Stomach (tissue), 9 donors: ENCODE results near the gene COX14. TPM values are rescaled to one million over a fixed set of nuclear protein-coding genes. Genes with fewer than 3 reads are reported as not detected.

Experiments
- DNase-seq, 2 donors: peaks; one replicate each; pipeline versions ENCODE4 v3.0.0 to v3.0.0-alpha.2; 2013 to 2019
- H3K27ac ChIP-seq, 5 donors: fragments of 200-600 bp in 4 of 5; sonication (generic) in 4 of 5; one replicate each; pipeline ENCODE4 v1.5.1; 2013 to 2019; ENCODE audit warnings: mild to moderate bottlenecking in 1 of 5, moderate library complexity in 1 of 5
- H3K27me3 ChIP-seq, 3 donors: fragments of 200-600 bp; sonication (generic); one replicate each; pipeline ENCODE4 v1.5.1; 2017 to 2019; ENCODE audit warnings: mixed run types in 1 of 3
- H3K36me3 ChIP-seq, 4 donors: fragments of 200-600 bp; sonication (generic); 1 replicate in 3 of 4; 2 replicates in 1 of 4; pipeline ENCODE4 v1.5.1; 2016 to 2019
- H3K4me1 ChIP-seq, 4 donors: fragments of 200-600 bp; sonication (generic); one replicate each; pipeline ENCODE4 v1.5.1; 2016 to 2019
- H3K4me3 ChIP-seq, 4 donors: fragments of 200-600 bp; sonication (generic) in 3 of 4; one replicate each; pipeline ENCODE4 v1.5.1; 2016 to 2019; ENCODE audit warnings: mild to moderate bottlenecking in 1 of 4
- H3K9me3 ChIP-seq, 4 donors: fragments of 200-600 bp; sonication (generic); one replicate each; pipeline ENCODE4 v1.5.1; 2016 to 2019
- EP300 ChIP-seq: sonication (generic); formaldehyde crosslinking; IDR thresholded peaks from one replicate; pipeline ENCODE4 v1.6.1; 2017; ENCODE audit warnings: antibody characterized with exemption
- POLR2A ChIP-seq, 4 donors: fragments of 450-650 bp; IDR thresholded peaks; one replicate each; pipeline ENCODE4 v1.6.1; 2016; ENCODE audit warnings: antibody characterized with exemption in 4 of 4, control low read depth in 2 of 4, mild to moderate bottlenecking in 1 of 4, moderate library complexity in 1 of 4
- POLR2AphosphoS5 ChIP-seq, 3 donors: sonication (generic); formaldehyde crosslinking; IDR thresholded peaks; one replicate each; pipeline ENCODE4 v1.6.1; 2016; ENCODE audit warnings: antibody characterized with exemption in 3 of 3
- WGBS, 5 donors: extraction: QIAGEN DNeasy Blood & Tissue Kit in 3 of 5; methylation state at CpG; one replicate each; pipeline versions ENCODE4 v1.1.5 to v1.1.7; 2013 to 2018; 5-methylcytosine and 5-hydroxymethylcytosine counted together
- intact Hi-C: fragments of 100-400 bp; cut with DNase I; formaldehyde crosslinking; loops from one replicate; pipeline ENCODE4 v1.15.1; 2023; ENCODE audit warnings: low total_unique reads
- polyA plus RNA-seq, 3 donors: library from polyadenylated mRNA; stranded (reverse); fragments of 200-250 nt; gene quantifications; one replicate each; pipeline ENCODE4 v1.2.3, GENCODE V29; 2013
- total RNA-seq, 5 donors: library from RNA; depleted of rRNA; stranded (reverse); fragments of >200 nt; gene quantifications; one replicate each; pipeline versions ENCODE4 v1.1.0 to v1.2.3, GENCODE V29; 2014 to 2016
- TF ChIP-seq, protein P1 (sequence below), 7 experiments: fragments of 450-650 bp in 4 of 7; fragments of 200-600 bp in 3 of 7; sonication (generic) in 3 of 7; IDR thresholded peaks; one replicate each; pipeline ENCODE4 v1.5.1; 2016 to 2019; ENCODE audit warnings: antibody characterized with exemption in 7 of 7, control low read depth in 2 of 7, mild to moderate bottlenecking in 1 of 7
- donor health status: healthy with polysubstance abuse.
- donor health status: Bipolar disorder and iron deficiency.
- donor health status: healthy.

The COX14 gene
- total and polyA plus RNA-seq, 8 donors, result 9.8 to 153 (median 77.3) TPM

DNA sequence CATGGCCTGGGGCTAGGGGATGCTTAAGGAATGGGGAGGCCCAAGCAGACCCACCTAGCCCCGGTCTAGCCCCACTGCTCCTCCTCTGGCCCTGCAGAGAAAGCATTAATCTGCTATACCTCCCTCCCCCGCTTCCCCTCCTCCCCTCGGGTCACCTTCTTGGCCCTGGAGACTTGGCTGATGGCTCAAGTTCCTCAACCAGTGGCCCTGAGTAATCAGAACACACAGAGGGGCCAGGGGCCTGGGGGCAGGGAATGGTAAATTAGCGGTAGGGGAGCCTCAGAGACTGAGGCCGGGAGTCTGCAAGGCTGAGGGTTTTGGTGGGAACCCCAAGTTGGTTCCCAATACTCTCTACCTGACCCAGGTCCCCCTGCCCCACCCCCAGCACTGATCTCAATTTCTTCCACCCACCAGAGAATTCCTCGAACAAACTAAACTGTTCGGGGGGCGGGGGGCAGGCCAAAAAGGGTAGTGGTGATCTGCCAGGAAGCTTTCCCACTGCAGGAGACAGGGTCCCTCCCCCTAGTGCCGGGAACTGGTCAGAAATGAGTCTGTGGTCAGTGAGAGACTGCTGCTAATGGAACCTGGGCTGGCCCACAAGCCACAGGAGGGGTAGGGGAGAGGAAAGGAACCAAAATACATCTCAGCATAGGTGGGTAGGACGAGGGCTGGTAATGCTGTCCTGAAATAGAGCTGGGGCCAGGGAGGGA is 39.7 kb upstream of the COX14 start:
- Histone ChIP-seq H3K4me1 (peaks cover 0 to 21% (median 20%) of the 10 kb centered on the region in 4 donors), H3K4me3 (no peak overlapping the region), H3K27me3 (no peaks in the 10 kb centered on the region), H3K9me3 (no peaks in the 10 kb centered on the region), H3K27ac (no peak overlapping the region), H3K36me3 (no peaks in the 10 kb centered on the region)
- peak in 1 of 2 donors; percentile 9 for DNase-seq
- 72 to 77% (median 73%) methylated on average over 10 of the region's 10 CpGs for WGBS, 5 donors
- no peak for TF ChIP-seq POLR2AphosphoS5 (IDR thresholded peaks at IDR 0.05)
- no peak for TF ChIP-seq EP300
- TF ChIP-seq POLR2A (IDR thresholded peaks at IDR 0.05), result no peak
- TF ChIP-seq, protein P1, sequence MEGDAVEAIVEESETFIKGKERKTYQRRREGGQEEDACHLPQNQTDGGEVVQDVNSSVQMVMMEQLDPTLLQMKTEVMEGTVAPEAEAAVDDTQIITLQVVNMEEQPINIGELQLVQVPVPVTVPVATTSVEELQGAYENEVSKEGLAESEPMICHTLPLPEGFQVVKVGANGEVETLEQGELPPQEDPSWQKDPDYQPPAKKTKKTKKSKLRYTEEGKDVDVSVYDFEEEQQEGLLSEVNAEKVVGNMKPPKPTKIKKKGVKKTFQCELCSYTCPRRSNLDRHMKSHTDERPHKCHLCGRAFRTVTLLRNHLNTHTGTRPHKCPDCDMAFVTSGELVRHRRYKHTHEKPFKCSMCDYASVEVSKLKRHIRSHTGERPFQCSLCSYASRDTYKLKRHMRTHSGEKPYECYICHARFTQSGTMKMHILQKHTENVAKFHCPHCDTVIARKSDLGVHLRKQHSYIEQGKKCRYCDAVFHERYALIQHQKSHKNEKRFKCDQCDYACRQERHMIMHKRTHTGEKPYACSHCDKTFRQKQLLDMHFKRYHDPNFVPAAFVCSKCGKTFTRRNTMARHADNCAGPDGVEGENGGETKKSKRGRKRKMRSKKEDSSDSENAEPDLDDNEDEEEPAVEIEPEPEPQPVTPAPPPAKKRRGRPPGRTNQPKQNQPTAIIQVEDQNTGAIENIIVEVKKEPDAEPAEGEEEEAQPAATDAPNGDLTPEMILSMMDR (IDR thresholded peaks at IDR 0.05), result no peak
- intact Hi-C loops, result loop anchor here (5.0 to 10.0 kb wide), 2 partner anchors 102 to 105 kb away; no protein-coding TSS in a partner anchor

DNA sequence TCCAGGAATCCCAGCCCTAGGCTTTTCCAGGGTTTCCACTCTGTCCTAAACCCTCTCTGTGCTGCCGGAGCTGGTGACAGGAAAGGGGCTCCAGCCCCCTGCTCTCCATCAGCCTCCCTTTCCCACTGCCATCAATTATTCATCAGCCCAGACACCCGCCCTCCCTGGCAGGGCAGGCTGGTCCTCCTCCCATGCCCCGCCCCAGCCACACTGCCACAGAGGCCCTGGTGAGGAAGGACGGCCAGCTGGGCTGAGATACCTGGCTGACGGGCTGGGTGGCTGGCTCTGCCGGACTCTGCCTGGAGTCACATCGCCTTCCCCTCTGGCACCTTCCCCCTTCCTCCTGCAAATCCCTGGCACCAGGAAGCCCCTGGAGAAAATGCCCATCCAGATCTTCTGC is 38.8 kb upstream of the COX14 start:
- peaks cover 0 to 21% (median 20%) of the 10 kb centered on the region in 4 donors for H3K4me1 ChIP-seq
- peak in 1 of 2 donors; percentile 16 for DNase-seq
- 60 to 72% (median 65%) methylated on average over 7 of the region's 7 CpGs; no CpG with 5 or more reads in 1 of the 5 donors for WGBS, 5 donors
- no peak overlapping the region for H3K27ac ChIP-seq
- TF ChIP-seq EP300 (no peak), POLR2AphosphoS5 (IDR thresholded peaks at IDR 0.05) (no peak), POLR2A (IDR thresholded peaks at IDR 0.05) (no peak)
- TF ChIP-seq, protein P1 (IDR thresholded peaks at IDR 0.05), result no peak
- H3K27me3 ChIP-seq, result no peaks in the 10 kb centered on the region
- H3K4me3 ChIP-seq, result no peak overlapping the region
- no peaks in the 10 kb centered on the region for H3K9me3 ChIP-seq
- no peaks in the 10 kb centered on the region for H3K36me3 ChIP-seq
- intact Hi-C loops, result loop anchor here (5.0 to 10.0 kb wide), 2 partner anchors 102 to 106 kb away; no protein-coding TSS in a partner anchor

DNA sequence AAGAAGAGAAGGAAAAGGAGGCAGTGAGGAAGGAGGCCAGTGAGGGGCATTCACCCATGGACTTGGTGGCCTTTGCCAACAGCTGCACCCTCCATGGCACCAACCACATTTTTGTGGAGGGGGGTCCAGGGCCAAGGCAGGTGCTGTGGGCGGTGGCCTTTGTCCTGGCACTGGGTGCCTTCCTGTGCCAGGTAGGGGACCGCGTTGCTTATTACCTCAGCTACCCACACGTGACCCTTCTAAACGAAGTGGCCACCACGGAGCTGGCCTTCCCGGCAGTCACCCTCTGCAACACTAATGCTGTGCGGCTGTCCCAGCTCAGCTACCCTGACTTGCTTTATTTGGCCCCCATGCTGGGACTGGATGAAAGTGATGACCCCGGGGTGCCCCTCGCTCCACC is 38.3 kb upstream of the COX14 start:
- TF ChIP-seq POLR2AphosphoS5 (IDR thresholded peaks at IDR 0.05) (no peak), POLR2A (IDR thresholded peaks at IDR 0.05) (no peak), EP300 (no peak)
- TF ChIP-seq, protein P1 (IDR thresholded peaks at IDR 0.05), result no peak
- no peaks in the 10 kb centered on the region for H3K27me3 ChIP-seq
- DNase-seq, result peak in 1 of 2 donors; percentile 9
- H3K9me3 ChIP-seq, result no peaks in the 10 kb centered on the region
- no peaks in the 10 kb centered on the region for H3K36me3 ChIP-seq
- WGBS, 5 donors, result 77 to 88% (median 84%) methylated on average over 9 to 10 of the region's 10 CpGs
- H3K4me3 ChIP-seq, result no peak overlapping the region
- H3K27ac ChIP-seq, result no peak overlapping the region
- H3K4me1 ChIP-seq, result peaks cover 0 to 21% (median 20%) of the 10 kb centered on the region in 4 donors
- intact Hi-C loops, result loop anchor here (5.0 to 10.0 kb wide), 2 partner anchors 101 to 106 kb away; no protein-coding TSS in a partner anchor

DNA sequence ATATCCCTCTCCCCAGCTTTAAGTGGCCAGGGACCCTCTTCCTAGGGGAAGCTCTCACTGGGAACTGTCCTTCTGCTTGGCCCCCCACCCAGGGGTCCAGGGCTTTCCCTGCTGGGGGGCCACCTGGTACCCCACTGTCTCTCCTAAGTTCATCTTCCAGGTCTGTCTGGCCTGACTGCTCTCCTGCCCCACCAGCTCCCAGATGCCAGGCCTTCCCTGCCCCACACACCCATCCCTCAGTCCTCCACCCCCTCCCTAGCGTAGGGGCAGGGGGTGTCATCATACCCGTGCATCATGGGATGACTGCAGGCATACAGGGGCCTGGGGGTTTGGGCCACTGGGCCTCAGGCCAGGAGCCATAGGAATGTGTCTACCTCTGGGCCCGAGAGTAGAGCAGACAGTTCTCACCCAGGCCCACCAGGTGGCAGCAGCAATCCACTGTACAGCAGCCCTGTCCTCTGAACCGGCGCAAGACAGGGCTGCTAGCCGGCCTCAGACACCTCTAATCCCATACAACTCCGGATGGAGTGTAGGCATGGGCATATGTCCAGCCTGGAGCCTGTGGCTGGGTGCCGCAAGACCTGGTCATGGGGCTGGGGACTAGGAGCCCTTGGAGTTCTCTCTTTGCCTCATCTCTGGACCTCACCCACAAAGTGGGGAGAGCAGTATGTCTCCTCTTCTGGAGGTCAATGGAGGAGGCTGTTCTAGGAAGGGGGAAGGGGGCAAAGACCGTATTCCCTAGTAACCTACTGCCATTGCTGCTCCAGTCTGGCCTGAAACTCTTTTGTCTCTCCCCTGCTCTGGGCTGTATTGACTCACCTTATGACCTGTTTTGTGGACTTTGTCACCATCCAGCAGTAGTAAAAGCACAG is 36.9 kb upstream of the COX14 start:
- Histone ChIP-seq H3K27ac (peak overlapping the region in 2 of 5 donors; percentile 7 to 16), H3K27me3 (no peaks in the 10 kb centered on the region), H3K36me3 (no peaks in the 10 kb centered on the region), H3K4me1 (peaks cover 0 to 20% (median 18%) of the 10 kb centered on the region in 4 donors), H3K4me3 (no peak overlapping the region), H3K9me3 (no peaks in the 10 kb centered on the region)
- 2 to 4% (median 2%) methylated on average over 9 of the region's 9 CpGs for WGBS, 5 donors
- peak in 1 of 3 donors; percentile 49 for TF ChIP-seq POLR2AphosphoS5 (IDR thresholded peaks at IDR 0.05)
- TF ChIP-seq POLR2A (IDR thresholded peaks at IDR 0.05), result no peak
- no peak for TF ChIP-seq EP300
- TF ChIP-seq, protein P1 (IDR thresholded peaks at IDR 0.05), result peak in 5 of 7 experiments; percentile 89 to 95 (median 93)
- DNase-seq, result peak; percentile 90 to 94
- intact Hi-C loops, result loop anchor here (5.0 to 10.0 kb wide), 2 partner anchors 100 to 108 kb away; no protein-coding TSS in a partner anchor
